Measurements from ENCODE around the gene SPACA7.

Gene SPACA7

GRCh38 chr13:112447761-112448603 is 71.8 kb downstream of the SPACA7 start:
- DNase-seq (ENCODE audit: low read depth in 2 of 2), result no peak

- no peak for DNase-seq (ENCODE audit: low read depth in 2 of 2)
Measured at GRCh38 chr13:112448621-112449544, 72.7 kb downstream of the SPACA7 start.

GRCh38 chr13:112449545-112449930 is 73.4 kb downstream of the SPACA7 start:
- no peak for DNase-seq (ENCODE audit: low read depth in 2 of 2)

- no peak for DNase-seq (ENCODE audit: low read depth in 2 of 2)
Measured at GRCh38 chr13:112450118-112450903, 74.2 kb downstream of the SPACA7 start.

GRCh38 chr13:112450904-112451240 is 74.7 kb downstream of the SPACA7 start:
- DNase-seq (ENCODE audit: low read depth in 2 of 2), result no peak

- DNase-seq (ENCODE audit: low read depth in 2 of 2), result no peak
Measured at GRCh38 chr13:112451512-112452379, 75.6 kb downstream of the SPACA7 start.

GRCh38 chr13:112452380-112453206 is 76.4 kb downstream of the SPACA7 start:
- DNase-seq (ENCODE audit: low read depth in 2 of 2), result no peak

GRCh38 chr13:112453207-112453829 is 77.2 kb downstream of the SPACA7 start:
- no peak for DNase-seq (ENCODE audit: low read depth in 2 of 2)

- DNase-seq (ENCODE audit: low read depth in 2 of 2), result no peak
Measured at GRCh38 chr13:112453874-112454647, 77.9 kb downstream of the SPACA7 start.

GRCh38 chr13:112454648-112455334 is 78.6 kb downstream of the SPACA7 start:
- DNase-seq (ENCODE audit: low read depth in 2 of 2), result no peak

- no peak for DNase-seq (ENCODE audit: low read depth in 2 of 2)
Measured at GRCh38 chr13:112455476-112456059, 79.4 kb downstream of the SPACA7 start.

- DNase-seq (ENCODE audit: low read depth in 2 of 2), result no peak
Measured at GRCh38 chr13:112456138-112457056, 80.2 kb downstream of the SPACA7 start.

GRCh38 chr13:112457081-112457480 is 80.9 kb downstream of the SPACA7 start:
- no peak for DNase-seq (ENCODE audit: low read depth in 2 of 2)

- no peak for DNase-seq (ENCODE audit: low read depth in 2 of 2)
Measured at GRCh38 chr13:112457485-112457884, 81.3 kb downstream of the SPACA7 start.

GRCh38 chr13:112462408-112462807 is 86.3 kb downstream of the SPACA7 start:
- DNase-seq (ENCODE audit: low read depth in 2 of 2), result no peak

GRCh38 chr13:112464720-112465119 is 88.6 kb downstream of the SPACA7 start:
- DNase-seq (ENCODE audit: low read depth in 2 of 2), result no peak
